OCI-LY1 (cell line): ENCODE data around the gene C2orf49.

ENCODE experiments used
- H2AFZ ChIP-seq: fragments of 200-600 bp; sonication (generic), shearing (Covaris generic); 2 replicates; pipeline ENCODE4 v1.6.0; 2014; ENCODE audit warnings: antibody characterized with exemption, mild to moderate bottlenecking, low read length
- H3F3A ChIP-seq: fragments of 200-600 bp; sonication (generic), shearing (Covaris generic); 2 replicates; pipeline ENCODE4 v1.6.0; 2014; ENCODE audit warnings: mild to moderate bottlenecking, antibody characterized with exemption, low read length, moderate library complexity; ENCODE audit not compliant: insufficient read depth
- H3K27ac ChIP-seq: fragments of 200-600 bp; sonication (generic); 2 replicates; pipeline ENCODE4 v1.5.1; 2014; ENCODE audit warnings: low read length, mixed run types, mild to moderate bottlenecking, low read depth; ENCODE audit not compliant: poor library complexity, severe bottlenecking
- H3K27me3 ChIP-seq: fragments of 200-600 bp; sonication (generic); 2 replicates; pipeline ENCODE4 v1.6.0; 2014; ENCODE audit warnings: antibody characterized with exemption, mild to moderate bottlenecking, low read length, moderate library complexity; ENCODE audit not compliant: insufficient read depth
- H3K36me3 ChIP-seq: fragments of 200-600 bp; sonication (generic); 2 replicates; pipeline ENCODE4 v1.6.1; 2014; ENCODE audit warnings: mild to moderate bottlenecking, antibody characterized with exemption, low read length, moderate library complexity, mixed read lengths; ENCODE audit not compliant: insufficient read depth
- H3K4me1 ChIP-seq: fragments of 200-600 bp; sonication (generic); 2 replicates; pipeline ENCODE4 v1.5.1; 2014; ENCODE audit warnings: mild to moderate bottlenecking, low read length, moderate library complexity; ENCODE audit not compliant: insufficient read depth, severe bottlenecking
- H3K4me2 ChIP-seq: fragments of 200-600 bp; sonication (generic), shearing (Covaris generic); 2 replicates; pipeline ENCODE4 v1.6.1; 2014; ENCODE audit warnings: low read length
- H3K4me3 ChIP-seq: fragments of 200-600 bp; sonication (generic); 2 replicates; pipeline ENCODE4 v1.5.1; 2014; ENCODE audit warnings: low read length, low read depth, mild to moderate bottlenecking, mixed read lengths; ENCODE audit not compliant: poor library complexity, severe bottlenecking
- H3K79me2 ChIP-seq: fragments of 200-600 bp; shearing (Covaris generic); 2 replicates; pipeline ENCODE4 v1.6.1; 2016; ENCODE audit warnings: mixed run types, low read length, mixed read lengths; ENCODE audit not compliant: insufficient read depth
- H3K9ac ChIP-seq: fragments of 200-600 bp; sonication (generic), shearing (Covaris generic); 2 replicates; pipeline ENCODE4 v1.6.1; 2014; ENCODE audit warnings: mild to moderate bottlenecking, low read length, mixed read lengths
- H3K9me2 ChIP-seq: fragments of 200-600 bp; sonication (generic), shearing (Covaris generic); 2 replicates; pipeline ENCODE4 v1.6.1; 2014; ENCODE audit warnings: low read depth, mild to moderate bottlenecking, low read length, mixed read lengths
- H3K9me3 ChIP-seq: fragments of 200-600 bp; shearing (Covaris generic); 2 replicates; pipeline ENCODE4 v1.6.1; 2014; ENCODE audit warnings: low read length, mixed read lengths
- H4K20me1 ChIP-seq: fragments of 200-600 bp; sonication (generic), shearing (Covaris generic); 2 replicates; pipeline ENCODE4 v1.6.0; 2016; ENCODE audit warnings: mild to moderate bottlenecking, low read length; ENCODE audit not compliant: insufficient read depth
- CTCF ChIP-seq: fragments of 200-600 bp; sonication (generic), shearing (Covaris generic); IDR thresholded peaks from 2 replicates; pipeline ENCODE4 v1.5.1; 2017; ENCODE audit warnings: mild to moderate bottlenecking, antibody characterized with exemption, low read length, moderate library complexity, mixed read lengths
- EZH2 ChIP-seq: fragments of 200-600 bp; sonication (generic), shearing (Covaris generic); IDR thresholded peaks from 2 replicates; pipeline ENCODE4 v1.8.0; 2017; ENCODE audit warnings: borderline replicate concordance, mixed run types, mild to moderate bottlenecking, antibody characterized with exemption, low read length, moderate library complexity, mixed read lengths

The C2orf49 gene

DNA sequence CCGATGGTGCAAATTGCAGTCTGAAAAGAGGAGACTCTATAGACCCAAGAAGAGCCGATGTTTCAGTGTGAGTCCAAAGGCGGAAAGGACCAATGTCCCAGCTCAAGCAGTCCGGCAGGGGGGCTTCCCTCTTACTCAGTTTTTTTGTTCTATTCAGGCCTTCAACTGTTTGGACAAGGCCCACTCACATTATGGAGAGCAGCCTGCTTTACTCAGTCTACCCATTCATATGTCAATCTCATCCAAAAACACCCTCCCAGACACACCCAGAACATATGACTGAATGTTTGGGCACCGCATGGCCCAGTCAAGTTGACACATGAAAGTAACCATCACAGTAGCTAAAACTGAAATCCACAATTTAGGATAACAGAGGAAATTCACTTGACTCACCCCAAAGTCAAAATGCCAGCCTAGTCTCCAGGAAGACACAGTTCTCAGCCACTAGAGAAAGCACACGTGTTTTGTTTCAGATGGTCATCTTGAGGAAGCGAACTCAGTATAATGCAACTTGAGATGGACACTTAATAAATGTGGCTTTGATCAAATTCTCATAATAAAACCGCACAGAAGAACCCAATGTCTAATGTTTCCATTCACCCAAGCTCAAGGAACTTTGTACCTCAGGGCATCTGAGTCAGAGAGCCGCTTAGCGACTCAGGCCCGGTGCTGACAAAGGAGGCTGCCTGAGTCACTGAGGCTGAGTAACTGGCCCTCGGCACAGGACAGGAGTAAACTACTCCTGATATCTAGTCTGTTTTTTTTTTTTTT lies 59.1 kb downstream of the C2orf49 start:
- H3K79me2 ChIP-seq: no peaks in the 10 kb centered on the region
- H4K20me1 ChIP-seq: no peaks in the 10 kb centered on the region
- H3K4me2 ChIP-seq: no peak overlapping the region
- H3K36me3 ChIP-seq: no peaks in the 10 kb centered on the region
- H2AFZ ChIP-seq: no peak overlapping the region
- H3K27ac ChIP-seq: no peak overlapping the region
- TF ChIP-seq EZH2 (no peak), CTCF (no peak)
- no peak overlapping the region for H3K4me3 ChIP-seq
- no peaks in the 10 kb centered on the region for H3K4me1 ChIP-seq
- H3K9me2 ChIP-seq: no peaks in the 10 kb centered on the region
- H3F3A ChIP-seq: no peaks in the 10 kb centered on the region
- H3K27me3 ChIP-seq: peaks cover 5% of the 10 kb centered on the region; the same call in 1 of the 2 replicates
- no peaks in the 10 kb centered on the region for H3K9me3 ChIP-seq
- H3K9ac ChIP-seq: no peak overlapping the region

GRCh38 chr2:105397025-105397722 lies 59.8 kb downstream of the C2orf49 start:
- Histone ChIP-seq H3K9me3 (no peaks in the 10 kb centered on the region), H3K4me2 (no peak overlapping the region), H3K27ac (no peak overlapping the region), H3K27me3 (peaks cover 5% of the 10 kb centered on the region; the same call in 1 of the 2 replicates), H3K9me2 (no peaks in the 10 kb centered on the region), H4K20me1 (no peaks in the 10 kb centered on the region), H3F3A (no peaks in the 10 kb centered on the region), H3K9ac (no peak overlapping the region), H3K79me2 (no peaks in the 10 kb centered on the region), H3K4me1 (no peaks in the 10 kb centered on the region), H3K36me3 (no peaks in the 10 kb centered on the region), H3K4me3 (no peak overlapping the region), H2AFZ (no peak overlapping the region)
- TF ChIP-seq EZH2: no peak
- TF ChIP-seq CTCF: no peak

DNA sequence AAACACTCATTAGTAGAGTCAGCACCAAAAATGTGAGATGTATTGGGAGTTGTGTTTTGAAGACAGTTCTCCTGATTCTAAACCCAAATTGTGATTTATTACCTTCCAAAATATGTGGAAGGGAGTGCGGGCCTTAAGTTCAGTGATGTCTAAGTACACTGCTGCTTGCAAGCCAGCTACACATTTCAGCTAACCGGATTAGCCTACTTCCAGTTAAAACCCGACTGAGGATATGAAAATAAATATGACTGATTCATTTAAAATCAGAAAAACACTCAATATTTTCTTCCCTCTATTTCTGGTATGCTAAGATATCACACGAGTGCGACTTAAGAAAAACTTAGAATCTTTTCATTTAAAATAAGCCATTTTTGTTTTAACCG lies 60.6 kb downstream of the C2orf49 start:
- no peak for TF ChIP-seq CTCF
- TF ChIP-seq EZH2: no peak
- no peaks in the 10 kb centered on the region for H3K9me2 ChIP-seq
- H3K9me3 ChIP-seq: no peaks in the 10 kb centered on the region
- peaks cover 5% of the 10 kb centered on the region; the same call in 1 of the 2 replicates for H3K27me3 ChIP-seq
- H3K27ac ChIP-seq: no peak overlapping the region
- H3K9ac ChIP-seq: no peak overlapping the region
- H3F3A ChIP-seq: no peaks in the 10 kb centered on the region
- no peaks in the 10 kb centered on the region for H3K79me2 ChIP-seq
- H3K4me2 ChIP-seq: no peak overlapping the region
- no peaks in the 10 kb centered on the region for H3K4me1 ChIP-seq
- no peak overlapping the region for H3K4me3 ChIP-seq
- H4K20me1 ChIP-seq: no peaks in the 10 kb centered on the region
- H3K36me3 ChIP-seq: no peaks in the 10 kb centered on the region
- H2AFZ ChIP-seq: no peak overlapping the region
